Urinary bladder (tissue), 4 donors: ENCODE data around the gene ONECUT1. TPM values are rescaled to one million over a fixed set of nuclear protein-coding genes. Genes with fewer than 3 reads are reported as not detected.

ENCODE experiments used
- DNase-seq: peaks from one replicate; pipeline ENCODE4 v3.0.0-alpha.2; 2015; ENCODE audit errors: extremely low spot score
- H3K27ac ChIP-seq: one replicate; pipeline ENCODE4 v1.5.1; 2013; ENCODE audit warnings: low read depth, mild to moderate bottlenecking, moderate library complexity
- H3K36me3 ChIP-seq: one replicate; pipeline ENCODE4 v1.6.1; 2013; ENCODE audit warnings: mild to moderate bottlenecking, moderate library complexity; ENCODE audit not compliant: insufficient read depth
- H3K4me1 ChIP-seq: one replicate; pipeline ENCODE4 v1.6.1; 2013; ENCODE audit warnings: mild to moderate bottlenecking, moderate library complexity; ENCODE audit not compliant: insufficient read depth
- H3K4me3 ChIP-seq: one replicate; pipeline ENCODE4 v1.5.1; 2013; ENCODE audit warnings: low read depth, low read length
- WGBS: extraction: QIAGEN DNeasy Blood & Tissue Kit; methylation state at CpG from one replicate; pipeline ENCODE4 v1.1.7; 2013; 5-methylcytosine and 5-hydroxymethylcytosine counted together
- polyA plus RNA-seq: library from polyadenylated mRNA; stranded (reverse); fragments of 200-250 nt; gene quantifications from one replicate; pipeline ENCODE4 v1.2.3, GENCODE V29; 2013
- total RNA-seq: library from RNA; depleted of rRNA; stranded (reverse); fragments of >200 nt; gene quantifications from one replicate; pipeline ENCODE4 v1.2.3, GENCODE V29; 2014
- donor health status: healthy with polysubstance abuse.
- donor health status: healthy.

The ONECUT1 gene
- total and polyA plus RNA-seq, 2 donors = 0.63 TPM; not detected in 1

DNA sequence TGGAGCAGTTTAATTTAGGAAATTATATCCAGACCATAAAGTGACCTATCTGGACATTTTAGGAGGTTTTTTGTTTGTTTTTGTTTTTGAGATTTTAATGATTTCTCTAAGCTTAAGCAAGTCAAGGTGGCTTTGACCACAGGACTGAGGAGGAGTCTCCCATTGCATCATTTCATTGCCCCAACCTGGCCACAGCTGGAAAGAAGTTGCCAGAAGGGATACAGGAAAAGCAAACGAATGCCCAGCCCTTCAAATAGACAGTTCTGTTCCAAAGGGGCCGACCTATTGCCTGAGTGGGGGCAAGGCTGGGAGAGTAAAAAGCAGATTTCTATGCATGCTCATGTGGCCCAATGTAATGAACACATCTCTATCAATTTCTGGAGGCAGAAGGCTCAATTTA, 12.0 kb upstream of the ONECUT1 start:
- Histone ChIP-seq H3K4me1 (peaks cover 2% of the 10 kb centered on the region), H3K27ac (no peak overlapping the region), H3K36me3 (no peaks in the 10 kb centered on the region), H3K4me3 (no peak overlapping the region)
- 28% methylated on average over 2 of the region's 2 CpGs for WGBS
- no peak for DNase-seq

DNA sequence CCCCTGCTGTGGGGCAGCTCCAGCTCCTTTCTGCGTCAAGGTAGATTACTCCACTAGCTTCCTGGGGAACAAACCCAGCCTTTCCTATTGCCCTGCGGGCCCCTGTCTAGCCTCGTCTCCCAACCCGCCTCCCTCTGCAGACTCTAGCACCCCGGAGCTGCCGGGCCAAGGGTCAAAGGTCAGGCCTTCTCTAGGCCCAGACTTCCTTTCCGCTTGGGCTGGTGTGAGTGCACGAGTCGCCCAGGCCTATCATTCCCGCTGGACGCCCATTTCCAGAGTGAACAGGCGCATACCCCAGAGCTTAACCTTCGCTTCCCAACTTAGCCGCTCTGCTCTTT, 11.6 kb upstream of the ONECUT1 start:
- 29% methylated on average over 14 of the region's 14 CpGs for WGBS
- H3K4me3 ChIP-seq = no peak overlapping the region
- no peak overlapping the region for H3K27ac ChIP-seq
- H3K36me3 ChIP-seq = no peaks in the 10 kb centered on the region
- peaks cover 2% of the 10 kb centered on the region for H3K4me1 ChIP-seq
- DNase-seq = no peak

DNA sequence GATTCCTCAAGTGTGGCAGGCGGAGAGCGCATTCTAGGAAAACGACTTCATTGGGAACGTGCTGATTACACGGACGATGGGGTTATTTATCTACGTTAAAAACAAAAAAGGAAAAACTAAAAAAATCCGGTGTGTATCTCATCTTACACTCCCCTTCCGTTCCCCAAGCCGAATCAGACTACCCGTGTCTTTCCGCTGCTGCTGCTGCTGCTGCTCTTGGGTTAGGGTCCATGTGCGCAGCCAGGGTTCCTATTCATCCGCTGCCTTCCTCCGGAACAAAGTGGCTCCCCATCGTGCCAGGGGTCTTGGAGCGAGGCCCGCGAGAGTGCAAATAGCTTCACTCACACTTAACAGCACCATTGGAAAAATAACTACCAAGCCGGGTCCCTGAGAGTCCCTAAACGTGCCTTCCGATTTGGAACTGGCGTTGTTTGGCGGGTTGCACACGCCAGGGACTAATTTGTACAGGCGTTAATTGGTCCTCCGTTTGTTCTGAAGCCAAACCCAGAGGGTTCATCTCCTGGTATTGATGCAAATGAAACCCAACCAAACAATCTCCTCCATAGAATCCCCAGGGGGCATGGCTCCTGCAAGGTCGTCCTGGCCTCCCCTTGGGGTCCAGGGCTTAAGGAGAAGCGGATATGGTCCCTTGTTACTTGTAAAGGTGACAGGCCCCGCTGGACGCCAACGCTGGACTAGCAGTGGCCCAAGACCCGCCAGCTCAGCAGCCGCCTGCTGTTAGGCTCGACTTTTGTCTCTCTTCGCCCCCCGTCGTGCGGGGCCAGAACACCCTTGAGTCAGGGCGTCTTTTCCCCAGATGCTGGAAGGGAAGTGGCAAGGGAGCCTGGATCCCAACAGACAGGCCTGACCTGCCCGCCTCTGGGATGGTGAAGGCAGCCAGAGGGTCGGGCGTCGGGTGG, 11.0 kb upstream of the ONECUT1 start:
- WGBS = 13% methylated on average over 44 of the region's 44 CpGs
- Histone ChIP-seq H3K4me3 (no peak overlapping the region), H3K4me1 (peaks cover 1% of the 10 kb centered on the region), H3K27ac (no peak overlapping the region), H3K36me3 (no peaks in the 10 kb centered on the region)
- DNase-seq = no peak

DNA sequence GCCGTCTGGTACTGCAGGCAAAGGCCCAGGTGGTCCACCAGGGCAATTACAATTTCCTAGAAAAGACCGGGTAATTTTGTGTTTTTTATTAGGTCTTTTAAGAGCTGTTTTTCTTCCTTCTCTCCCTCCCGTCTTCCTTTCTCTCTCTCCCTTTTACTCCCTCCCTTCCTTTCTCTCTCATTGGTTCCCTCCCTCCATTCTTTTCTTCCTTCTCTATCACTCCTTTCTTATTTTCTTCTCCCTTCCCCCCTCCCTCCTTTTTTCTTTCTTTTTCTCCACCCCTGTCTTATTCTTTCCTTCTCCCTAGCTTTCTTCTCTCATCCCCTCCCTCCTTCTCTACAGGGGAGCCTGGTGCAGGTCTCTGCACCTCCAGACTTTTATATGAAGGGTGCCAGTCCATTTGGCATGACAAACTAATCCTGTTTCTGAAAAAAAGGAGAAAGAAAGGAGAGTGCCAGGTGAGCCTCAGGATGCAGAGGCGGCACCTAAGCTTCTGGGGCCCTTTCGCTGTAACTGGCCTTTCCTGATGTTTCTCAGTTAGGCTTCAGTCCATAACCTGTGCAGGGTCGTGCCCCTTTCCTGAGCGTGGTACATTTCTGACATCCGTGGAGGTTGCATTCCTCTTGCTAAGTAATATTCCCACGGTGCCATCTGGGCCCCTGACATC, 9.1 kb upstream of the ONECUT1 start:
- 19% methylated on average over 9 of the region's 9 CpGs for WGBS
- no peak overlapping the region for H3K4me3 ChIP-seq
- no peak for DNase-seq
- no peaks in the 10 kb centered on the region for H3K4me1 ChIP-seq
- no peaks in the 10 kb centered on the region for H3K36me3 ChIP-seq
- H3K27ac ChIP-seq = no peak overlapping the region

DNA sequence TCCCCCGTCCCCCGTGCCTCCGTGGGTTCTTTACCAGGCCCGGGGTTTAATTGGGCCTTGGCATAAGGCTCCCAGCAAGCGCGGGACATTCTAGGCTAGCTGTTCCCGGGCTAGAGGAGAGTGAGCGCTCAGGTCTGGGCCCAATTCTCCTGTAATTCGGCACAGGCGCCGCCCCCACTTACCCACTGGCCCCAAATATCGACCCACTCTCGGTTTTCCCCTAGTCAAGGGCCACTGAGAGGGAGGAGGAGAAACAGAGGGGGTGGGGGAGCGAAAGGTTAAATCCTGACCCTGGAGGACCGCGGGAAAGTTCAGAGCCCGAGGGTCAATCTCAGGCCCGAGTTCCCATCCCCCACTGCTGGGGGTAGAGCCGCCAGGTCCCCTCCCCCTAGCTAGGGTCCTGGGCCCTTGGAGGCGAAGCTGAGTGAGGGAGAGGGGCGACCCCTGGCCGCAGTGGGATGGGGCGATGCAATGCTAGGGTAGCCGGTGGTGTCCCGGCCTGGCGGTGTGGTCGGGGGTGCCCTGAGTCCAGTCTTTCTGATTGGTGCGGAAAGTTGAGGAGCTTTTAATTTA, 8.5 kb upstream of the ONECUT1 start:
- no peaks in the 10 kb centered on the region for H3K36me3 ChIP-seq
- H3K27ac ChIP-seq = no peak overlapping the region
- no peak overlapping the region for H3K4me3 ChIP-seq
- no peaks in the 10 kb centered on the region for H3K4me1 ChIP-seq
- WGBS = 6% methylated on average over 28 of the region's 28 CpGs
- no peak for DNase-seq

DNA sequence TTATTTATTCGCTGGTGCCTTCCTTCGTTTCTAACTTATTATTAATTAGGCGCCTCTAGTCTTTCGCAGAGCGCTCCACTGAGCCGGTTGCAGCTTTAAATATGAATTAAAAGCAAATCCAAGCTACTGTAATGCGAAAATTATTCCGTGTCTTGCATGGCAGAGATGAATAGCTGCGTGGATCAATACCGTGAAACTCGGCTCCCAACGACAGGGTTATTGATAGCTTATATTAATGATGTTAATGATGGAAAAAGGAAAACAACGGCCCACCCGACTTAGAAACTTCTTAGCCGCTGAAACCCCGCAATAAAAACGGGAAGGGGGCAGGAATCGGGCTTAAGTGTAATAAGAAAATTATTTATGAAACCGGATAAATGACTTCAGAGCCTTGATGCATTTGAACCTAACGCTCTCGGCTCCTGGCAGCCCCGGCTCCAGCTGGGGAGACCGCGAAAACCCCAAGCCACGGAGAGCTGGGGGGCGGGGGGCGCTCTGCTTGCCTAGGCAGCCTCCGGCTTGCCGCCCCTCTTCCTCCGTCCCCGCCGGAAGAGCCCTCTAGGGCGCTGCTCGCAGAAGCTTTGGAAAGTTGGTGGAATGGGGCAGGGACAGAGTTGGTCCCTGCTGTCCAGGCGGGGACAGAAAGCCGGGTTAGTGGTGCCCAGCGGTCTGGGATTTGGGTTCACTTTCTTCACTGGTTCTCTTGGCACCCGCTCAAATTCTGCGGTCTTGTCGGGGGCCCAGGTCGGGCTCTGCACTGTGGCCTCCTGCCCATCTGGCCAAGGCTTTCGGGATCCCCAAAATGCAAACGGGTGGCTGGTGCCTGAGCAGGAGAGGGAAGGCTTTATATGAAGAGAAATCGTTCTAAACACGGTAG, 7.7 kb upstream of the ONECUT1 start:
- no peak overlapping the region for H3K27ac ChIP-seq
- no peaks in the 10 kb centered on the region for H3K4me1 ChIP-seq
- WGBS = 4% methylated on average over 45 of the region's 45 CpGs
- no peak overlapping the region for H3K4me3 ChIP-seq
- DNase-seq = no peak
- no peaks in the 10 kb centered on the region for H3K36me3 ChIP-seq

DNA sequence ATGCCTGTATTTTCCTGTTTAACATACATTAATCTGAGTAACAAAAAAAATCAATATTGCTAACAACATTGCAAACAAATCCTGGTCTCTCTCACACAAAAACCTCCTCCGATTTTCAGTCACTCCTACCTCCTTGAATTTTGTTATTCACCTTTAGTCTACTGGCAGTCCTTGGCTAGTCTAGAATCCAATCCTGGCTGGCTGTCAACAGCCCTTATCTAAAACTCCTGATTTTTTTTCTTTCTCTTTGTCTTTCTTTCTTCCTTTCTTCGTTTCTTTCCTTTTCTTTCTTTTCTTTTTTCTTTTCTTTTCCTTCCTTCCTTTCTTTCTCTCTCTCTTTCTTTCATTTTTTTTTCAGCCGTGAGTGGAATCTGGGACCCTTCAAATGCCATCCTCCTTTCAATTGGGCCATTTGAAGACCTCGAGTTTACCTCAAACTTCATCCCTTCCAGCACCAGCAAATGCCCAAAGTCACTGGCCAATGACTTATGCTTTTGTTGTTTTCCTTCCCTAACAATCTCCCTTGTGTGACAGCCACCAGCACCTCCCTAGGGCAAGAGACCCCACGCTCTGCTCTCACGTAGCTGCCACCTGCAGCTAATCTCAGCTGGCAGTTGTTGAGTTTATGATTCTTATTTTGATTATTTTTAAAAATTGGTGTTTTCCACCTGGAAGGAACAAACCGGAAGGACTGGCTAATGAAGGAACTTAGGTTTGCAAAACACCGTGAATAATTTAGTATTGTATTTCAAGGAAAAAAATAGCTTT, 6.8 kb upstream of the ONECUT1 start:
- Histone ChIP-seq H3K36me3 (no peaks in the 10 kb centered on the region), H3K4me1 (no peaks in the 10 kb centered on the region), H3K27ac (no peak overlapping the region), H3K4me3 (no peak overlapping the region)
- WGBS = 6% methylated on average over 8 of the region's 8 CpGs
- no peak for DNase-seq

DNA sequence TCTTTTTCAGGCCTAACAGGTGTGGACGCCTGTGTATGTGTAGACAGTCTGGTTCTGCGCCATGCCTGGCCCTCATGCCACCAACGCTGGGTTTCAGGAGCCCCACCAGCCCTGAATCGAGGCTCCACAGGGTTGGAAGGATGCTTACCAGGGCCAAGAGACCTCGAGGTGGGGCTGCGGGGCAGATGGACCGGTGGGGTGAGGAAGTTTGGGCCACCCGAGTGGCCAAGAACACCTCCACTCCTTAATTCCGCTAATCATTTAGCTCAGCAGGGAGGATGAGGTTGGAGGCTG, 6.0 kb upstream of the ONECUT1 start:
- WGBS = 4% methylated on average over 9 of the region's 9 CpGs
- DNase-seq = no peak
- H3K27ac ChIP-seq = no peak overlapping the region

DNA sequence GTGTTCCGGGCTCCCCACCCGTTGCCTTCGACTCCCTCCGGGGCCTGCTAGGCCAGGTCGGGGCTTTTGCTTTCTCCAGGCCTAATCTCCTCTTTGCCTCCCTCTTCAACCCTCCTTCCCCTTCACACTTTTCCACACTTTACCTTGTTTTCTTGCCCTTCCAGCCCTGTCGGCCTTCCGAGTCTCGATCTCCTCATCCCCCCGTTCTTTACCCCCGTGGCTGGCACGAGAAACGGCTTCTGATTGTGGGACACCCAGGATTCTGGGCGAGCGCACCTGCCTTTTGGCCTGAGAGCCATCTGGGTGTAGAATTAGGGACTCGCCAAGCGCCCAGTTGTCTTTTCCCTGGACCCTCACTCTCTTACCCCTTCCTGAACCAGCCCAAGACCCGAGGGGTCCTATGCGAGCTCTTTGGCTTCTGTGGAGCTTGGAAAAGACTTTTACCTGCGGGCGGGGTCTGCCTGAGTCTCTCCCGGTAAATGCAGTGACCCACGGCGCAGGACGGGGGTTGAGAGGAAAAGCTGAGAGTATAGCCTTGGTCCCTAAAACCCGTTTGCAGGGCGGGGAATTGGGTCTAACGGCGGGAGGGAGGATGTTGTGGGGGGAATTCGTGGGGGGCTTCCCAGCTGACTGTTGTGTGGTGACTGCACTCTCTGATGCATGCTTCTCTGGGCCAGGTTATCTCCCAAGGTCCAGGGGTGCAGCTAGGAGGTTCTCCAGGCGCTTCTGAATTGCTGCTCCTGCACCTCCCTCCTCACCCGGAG, 5.5 kb upstream of the ONECUT1 start:
- no peak for DNase-seq
- H3K27ac ChIP-seq = no peak overlapping the region
- H3K4me1 ChIP-seq = no peaks in the 10 kb centered on the region
- no peak overlapping the region for H3K4me3 ChIP-seq
- 4% methylated on average over 31 of the region's 31 CpGs for WGBS
- no peaks in the 10 kb centered on the region for H3K36me3 ChIP-seq

More for the DNA sequence above, 6.0 kb upstream of the ONECUT1 start:
- H3K4me1 ChIP-seq = no peaks in the 10 kb centered on the region
- no peaks in the 10 kb centered on the region for H3K36me3 ChIP-seq
- H3K4me3 ChIP-seq = no peak overlapping the region

DNA sequence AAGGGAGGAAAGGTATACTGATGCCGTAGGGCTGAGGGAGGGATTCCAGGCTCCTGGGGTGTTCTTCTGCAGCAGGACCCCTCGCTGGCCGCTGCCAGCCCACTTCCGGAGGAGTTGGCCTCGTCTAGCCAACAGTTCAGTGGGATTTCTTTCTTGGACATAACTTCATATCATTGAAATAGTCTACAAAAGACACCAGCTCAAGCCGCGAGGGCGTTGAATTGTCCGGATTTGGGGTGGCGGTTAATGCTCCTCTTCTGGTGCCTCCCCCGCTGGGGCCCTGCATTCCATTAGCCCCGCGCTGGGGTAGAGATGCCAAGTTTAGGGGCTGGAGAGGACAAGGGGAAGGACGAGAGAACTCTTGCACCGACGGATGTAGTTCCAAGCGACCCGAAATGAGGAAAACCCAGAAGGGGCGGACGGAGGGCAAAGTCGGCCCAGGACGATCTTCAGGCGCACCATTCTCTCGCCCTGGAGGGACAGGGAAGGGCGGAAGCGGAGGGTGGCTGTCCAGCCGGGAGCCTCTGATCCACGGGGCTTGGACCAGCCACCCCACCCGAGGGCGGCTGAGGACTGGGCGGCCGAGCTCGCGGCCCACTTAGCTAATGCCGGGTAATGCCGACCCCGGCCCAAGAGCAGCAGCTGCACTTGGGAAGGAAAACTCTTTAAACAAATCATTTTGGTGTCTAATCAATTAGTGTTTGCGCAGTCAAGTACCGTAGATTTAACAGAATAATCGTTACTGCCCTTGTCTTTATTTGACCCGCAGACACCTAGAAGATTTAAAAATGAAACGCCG, 4.7 kb upstream of the ONECUT1 start:
- 3% methylated on average over 43 of the region's 43 CpGs for WGBS
- DNase-seq = no peak
- no peak overlapping the region for H3K4me3 ChIP-seq

DNA sequence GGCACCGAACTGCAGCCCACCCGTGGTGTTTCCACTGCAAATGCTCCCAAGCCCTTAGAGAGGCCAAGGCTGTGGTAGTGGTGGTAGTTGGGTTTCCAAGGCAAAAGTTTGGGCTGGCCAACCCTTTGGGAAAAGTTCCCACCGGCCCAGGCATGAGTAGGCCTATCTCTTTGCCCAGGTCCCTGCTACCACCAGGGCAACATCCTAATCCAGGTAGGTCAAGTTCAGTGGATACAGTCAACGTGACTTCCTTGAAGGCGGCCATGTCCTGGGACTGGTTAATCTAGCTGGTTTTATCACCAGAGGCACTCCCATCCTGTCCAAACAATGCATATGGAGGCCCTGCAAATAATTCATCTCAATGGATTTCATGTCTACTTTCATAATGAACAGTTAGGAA, 1.6 kb upstream of the ONECUT1 start:
- no peak for DNase-seq
- H3K27ac ChIP-seq = no peak overlapping the region
- H3K36me3 ChIP-seq = no peaks in the 10 kb centered on the region
- H3K4me3 ChIP-seq = no peak overlapping the region
- WGBS = 47% methylated on average over 5 of the region's 5 CpGs
- peaks cover 5% of the 10 kb centered on the region for H3K4me1 ChIP-seq

More for the DNA sequence above, 4.7 kb upstream of the ONECUT1 start:
- no peaks in the 10 kb centered on the region for H3K36me3 ChIP-seq
- no peak overlapping the region for H3K27ac ChIP-seq
- no peaks in the 10 kb centered on the region for H3K4me1 ChIP-seq
